CD4-positive, CD25-positive, alpha-beta regulatory T cell (primary cell): Measurements from ENCODE around the gene GLYR1. TPM values are rescaled to one million over a fixed set of nuclear protein-coding genes. Genes with fewer than 3 reads are reported as not detected.
"Not testable (repeated sequence)": the region's sequence is repeated elsewhere in the genome, so short reads cannot be mapped to it uniquely, and the experiment has no call there.

Source experiments
- ATAC-seq, 2 donors: fragments of 150-1000 bp; cut with Tn5 transposase; one replicate each; pipeline ENCODE4 v1.10.0; 2021; ENCODE audit warnings: low read depth in 2 of 2, moderate number of reproducible peaks in 2 of 2, moderate library complexity in 1 of 2
- DNase-seq, 3 donors: peaks; one replicate each; pipeline versions ENCODE4 v3.0.0 to v3.0.0-alpha.2; 2012 to 2022; ENCODE audit warnings: mixed read lengths in 1 of 3
- H3K27ac ChIP-seq: one replicate; pipeline ENCODE4 v1.7.0; 2013; ENCODE audit warnings: mild to moderate bottlenecking, low read length; ENCODE audit not compliant: insufficient read depth, poor library complexity, severe bottlenecking
- H3K27me3 ChIP-seq: one replicate; pipeline ENCODE4 v1.7.0; 2013; ENCODE audit warnings: low read length; ENCODE audit not compliant: control insufficient read depth, insufficient read depth
- H3K36me3 ChIP-seq: one replicate; pipeline ENCODE4 v1.7.0; 2013; ENCODE audit warnings: mild to moderate bottlenecking, low read length, moderate library complexity; ENCODE audit not compliant: control insufficient read depth, insufficient read depth
- H3K4me1 ChIP-seq: 2 replicates; pipeline ENCODE4 v1.7.0; 2013; ENCODE audit warnings: mild to moderate bottlenecking, low read length; ENCODE audit not compliant: insufficient read depth, control insufficient read depth, poor library complexity, severe bottlenecking
- H3K4me3 ChIP-seq: one replicate; pipeline ENCODE4 v1.7.0; 2013; ENCODE audit warnings: low read depth, mild to moderate bottlenecking, low read length, moderate library complexity
- H3K9me3 ChIP-seq, 2 experiments: 1 replicate in 1 of 2; 2 replicates in 1 of 2; pipeline ENCODE4 v1.7.0; 2013; ENCODE audit warnings: low read length in 2 of 2, mild to moderate bottlenecking in 1 of 2, moderate library complexity in 1 of 2; ENCODE audit not compliant: control insufficient read depth in 2 of 2
- H3K27ac Mint-ChIP-seq, 3 donors: one replicate each; pipeline ENCODE4 v1.8.0; 2020 to 2022; ENCODE audit warnings: mild to moderate bottlenecking in 3 of 3, mixed read lengths in 3 of 3, moderate library complexity in 2 of 3
- H3K27me3 Mint-ChIP-seq: one replicate; pipeline ENCODE4 v1.8.0; 2022; ENCODE audit warnings: mild to moderate bottlenecking, mixed read lengths
- H3K36me3 Mint-ChIP-seq: one replicate; pipeline ENCODE4 v1.8.0; 2020; ENCODE audit warnings: mixed read lengths
- H3K4me1 Mint-ChIP-seq, 4 donors: one replicate each; pipeline ENCODE4 v1.8.0; 2020 to 2022; ENCODE audit warnings: mixed read lengths in 4 of 4, mild to moderate bottlenecking in 1 of 4
- H3K4me3 Mint-ChIP-seq, 4 donors: one replicate each; pipeline ENCODE4 v1.8.0; 2020 to 2022; ENCODE audit warnings: mild to moderate bottlenecking in 4 of 4, mixed read lengths in 4 of 4, moderate library complexity in 3 of 4
- H3K9me3 Mint-ChIP-seq, 7 donors: one replicate each; pipeline ENCODE4 v1.8.0; 2020 to 2022; ENCODE audit warnings: mixed read lengths in 7 of 7, mild to moderate bottlenecking in 3 of 7, moderate library complexity in 2 of 7
- polyA plus RNA-seq, 4 donors: library from polyadenylated mRNA; unstranded; fragments of 300-500 nt; fragmentation: Illumina TruSeq; gene quantifications; one replicate each; pipeline ENCODE4 v1.2.3, GENCODE V29; 2021
- total RNA-seq: library from RNA; stranded (reverse); gene quantifications from one replicate; pipeline ENCODE4 v1.2.3, GENCODE V29; 2022

GLYR1 gene
- total RNA-seq, result 114 TPM
- polyA plus RNA-seq, result 10 to 100 TPM; 29.4 to 38.6 (median 33.2) TPM

- peaks cover 15% of the 10 kb centered on the region for H3K36me3 Mint-ChIP-seq
- H3K4me3 Mint-ChIP-seq, result peak within 1 kb of the TSS; percentile 90 to 97 (median 92)
- Histone ChIP-seq H3K4me3 (peak within 1 kb of the TSS; percentile 79), H3K27me3 (no peaks in the 10 kb centered on the region), H3K27ac (peak within 1 kb of the TSS; percentile 92), H3K9me3 (no peaks in the 10 kb centered on the region), H3K36me3 (peaks cover 23% of the 10 kb centered on the region), H3K4me1 (peaks cover 47% of the 10 kb centered on the region)
- no peaks in the 10 kb centered on the region for H3K27me3 Mint-ChIP-seq
- peak within 1 kb of the TSS; percentile 91 to 97 (median 94) for H3K27ac Mint-ChIP-seq
- peak; percentile 92 to 93 for ATAC-seq
- H3K9me3 Mint-ChIP-seq, result no peaks in the 10 kb centered on the region
- DNase-seq, result peak; percentile 98 to 99 (median 99)
- H3K4me1 Mint-ChIP-seq, result peaks cover 22 to 60% (median 50%) of the 10 kb centered on the region in 4 donors
Measured at GRCh38 chr16:4846901-4847773, at the start of gene GLYR1, which contains the start of gene UBN1. TSS of gene GLYR1 (minus strand) at chr16:4847288. CDS start at chr16:4847265, 23 bp downstream. TSS of gene UBN1 (plus strand) at chr16:4847481. CDS start at chr16:4852918, 5,437 bp downstream.

DNA sequence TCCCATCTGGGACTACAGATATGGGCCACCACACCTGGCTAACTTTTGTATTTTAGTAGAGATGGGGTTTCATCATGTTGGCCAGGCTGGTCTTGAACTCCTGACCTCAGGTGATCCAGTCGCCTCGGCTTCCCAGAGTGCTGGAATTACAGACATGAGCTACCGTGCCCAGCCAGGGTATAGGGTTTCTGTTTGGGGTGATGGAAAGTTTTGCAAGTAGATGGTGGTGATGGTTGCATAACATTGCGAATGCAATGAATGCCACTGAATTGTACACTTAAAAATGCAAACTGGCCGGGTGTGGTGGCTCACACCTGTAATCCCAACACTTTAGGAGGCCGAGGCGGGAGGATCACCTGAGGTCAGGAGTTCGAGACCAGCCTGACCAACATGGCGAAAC, 49.7 kb upstream of the GLYR1 start:
- H3K4me3 ChIP-seq, H3K9me3 Mint-ChIP-seq, H3K27ac Mint-ChIP-seq, H3K27me3 ChIP-seq, H3K36me3 ChIP-seq, DNase-seq, H3K4me1 Mint-ChIP-seq, H3K27ac ChIP-seq, H3K4me3 Mint-ChIP-seq, H3K9me3 ChIP-seq, ATAC-seq, H3K36me3 Mint-ChIP-seq, H3K4me1 ChIP-seq, H3K27me3 Mint-ChIP-seq: not testable (repeated sequence)

DNA sequence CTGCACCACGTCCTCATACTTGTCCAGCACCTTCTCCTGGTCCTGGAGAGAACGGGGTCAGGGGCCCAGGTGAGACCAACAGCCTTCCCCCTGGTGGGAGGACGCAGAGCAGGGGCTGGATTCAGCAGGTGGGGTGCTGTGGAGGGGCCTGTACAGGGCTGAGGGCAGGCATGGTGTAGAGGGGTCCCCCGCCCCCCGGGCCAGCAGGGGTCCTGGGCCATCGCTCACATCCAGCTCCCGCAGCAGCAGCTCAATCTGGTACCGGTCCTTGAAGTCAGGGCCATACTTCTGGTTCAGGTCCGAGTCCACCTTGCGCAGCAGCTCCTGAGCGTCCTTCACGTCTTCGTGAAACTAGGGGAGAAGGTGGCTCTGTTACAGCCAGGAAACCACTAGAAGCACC, 48.3 kb upstream of the GLYR1 start:
- Mint-ChIP-seq H3K36me3 (no peaks in the 10 kb centered on the region), H3K27ac (no peak overlapping the region), H3K9me3 (peaks cover 0 to 2% (median 0%) of the 10 kb centered on the region in 7 donors), H3K4me1 (no peaks in the 10 kb centered on the region), H3K4me3 (no peak overlapping the region), H3K27me3 (no peaks in the 10 kb centered on the region)
- DNase-seq (no peak), ATAC-seq (no peak)
- H3K9me3 ChIP-seq, result no peaks in the 10 kb centered on the region
- H3K27ac ChIP-seq, result no peak overlapping the region
- no peaks in the 10 kb centered on the region for H3K4me1 ChIP-seq
- H3K27me3 ChIP-seq, result no peaks in the 10 kb centered on the region
- no peak overlapping the region for H3K4me3 ChIP-seq
- H3K36me3 ChIP-seq, result no peaks in the 10 kb centered on the region

- ATAC-seq, result no peak
- H3K4me1 ChIP-seq, result no peaks in the 10 kb centered on the region
- H3K4me3 ChIP-seq, result no peak overlapping the region
- H3K36me3 ChIP-seq, result no peaks in the 10 kb centered on the region
- no peak for DNase-seq
- no peaks in the 10 kb centered on the region for H3K4me1 Mint-ChIP-seq
- no peaks in the 10 kb centered on the region for H3K9me3 ChIP-seq
- peaks cover 0 to 2% (median 0%) of the 10 kb centered on the region in 7 donors for H3K9me3 Mint-ChIP-seq
- no peak overlapping the region for H3K27ac ChIP-seq
- H3K27ac Mint-ChIP-seq, result no peak overlapping the region
- H3K36me3 Mint-ChIP-seq, result no peaks in the 10 kb centered on the region
- H3K27me3 ChIP-seq, result no peaks in the 10 kb centered on the region
- no peak overlapping the region for H3K4me3 Mint-ChIP-seq
- H3K27me3 Mint-ChIP-seq, result no peaks in the 10 kb centered on the region
Measured at GRCh38 chr16:4894276-4895150, 47.4 kb upstream of the GLYR1 start.

DNA sequence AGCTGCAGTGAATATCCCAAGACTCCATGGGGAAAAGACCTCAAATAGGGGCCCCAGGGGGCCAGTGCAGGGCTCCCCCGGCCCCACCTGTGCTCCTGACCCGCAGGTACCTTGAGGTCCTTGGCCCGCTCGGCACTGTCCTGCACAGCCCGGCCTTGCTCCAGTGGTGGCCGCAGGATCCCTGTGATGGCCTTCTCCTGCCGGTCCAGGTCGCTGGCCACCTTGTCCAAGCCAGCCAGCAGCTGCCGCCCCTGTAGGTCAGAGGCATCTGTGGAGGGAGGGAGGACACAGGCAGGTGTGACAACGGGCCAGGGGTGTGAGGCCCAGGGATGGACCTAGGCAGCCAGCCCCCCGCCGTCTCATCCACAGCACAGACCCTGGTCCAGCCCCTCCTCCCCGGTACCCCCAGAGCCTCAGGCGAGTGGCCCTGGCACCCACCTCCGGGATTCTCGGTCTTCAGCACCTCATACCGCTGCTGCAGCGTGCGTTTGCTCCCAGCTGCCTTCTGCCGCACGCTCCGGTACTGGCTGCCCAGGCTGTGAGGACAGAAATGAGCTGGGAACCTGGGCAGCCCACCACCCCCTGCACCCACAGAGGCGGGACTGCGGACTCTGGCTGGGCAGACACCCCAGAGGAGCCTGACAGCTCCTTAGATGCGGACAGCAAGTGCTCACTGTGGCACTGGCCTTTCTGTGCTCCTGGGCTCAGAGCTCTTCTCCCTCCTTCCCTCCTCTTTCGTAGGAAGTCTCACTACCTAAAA, 46.2 kb upstream of the GLYR1 start:
- Histone ChIP-seq H3K27ac (no peak overlapping the region), H3K4me3 (no peak overlapping the region), H3K27me3 (no peaks in the 10 kb centered on the region), H3K9me3 (no peaks in the 10 kb centered on the region), H3K4me1 (no peaks in the 10 kb centered on the region), H3K36me3 (no peaks in the 10 kb centered on the region)
- no peaks in the 10 kb centered on the region for H3K4me1 Mint-ChIP-seq
- H3K9me3 Mint-ChIP-seq, result peaks cover 0 to under 1% (median 0%) of the 10 kb centered on the region in 7 donors
- H3K36me3 Mint-ChIP-seq, result no peaks in the 10 kb centered on the region
- H3K27ac Mint-ChIP-seq, result no peak overlapping the region
- ATAC-seq (no peak), DNase-seq (no peak)
- H3K4me3 Mint-ChIP-seq, result no peak overlapping the region
- H3K27me3 Mint-ChIP-seq, result no peaks in the 10 kb centered on the region

- Histone ChIP-seq H3K36me3 (no peaks in the 10 kb centered on the region), H3K27me3 (no peaks in the 10 kb centered on the region), H3K9me3 (no peaks in the 10 kb centered on the region), H3K27ac (no peak overlapping the region), H3K4me3 (no peak overlapping the region), H3K4me1 (no peaks in the 10 kb centered on the region)
- Mint-ChIP-seq H3K27ac (no peak overlapping the region), H3K9me3 (no peaks in the 10 kb centered on the region), H3K36me3 (no peaks in the 10 kb centered on the region), H3K4me1 (no peaks in the 10 kb centered on the region), H3K27me3 (no peaks in the 10 kb centered on the region), H3K4me3 (no peak overlapping the region)
- ATAC-seq, result no peak
- DNase-seq, result no peak
Measured at GRCh38 chr16:4892361-4893102, 45.4 kb upstream of the GLYR1 start.

DNA sequence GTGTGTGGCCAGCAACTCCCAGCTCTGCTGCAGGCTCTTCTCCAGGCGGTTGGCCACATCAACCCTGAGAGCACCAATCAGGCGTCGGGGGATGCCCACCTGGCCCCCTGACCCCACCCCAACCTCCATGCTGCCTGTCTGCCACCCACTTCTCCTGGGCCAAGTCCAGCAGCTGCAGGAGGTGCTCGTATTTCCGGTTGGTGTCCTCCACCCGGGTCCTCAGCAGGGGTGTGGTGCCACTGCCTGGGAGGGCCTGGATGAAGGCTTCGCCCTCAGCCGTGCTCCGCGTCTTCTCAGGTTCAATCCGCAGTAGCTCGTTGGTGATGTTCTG, 44.8 kb upstream of the GLYR1 start:
- no peaks in the 10 kb centered on the region for H3K9me3 ChIP-seq
- no peak overlapping the region for H3K4me3 Mint-ChIP-seq
- no peak overlapping the region for H3K4me3 ChIP-seq
- H3K27ac ChIP-seq, result no peak overlapping the region
- no peaks in the 10 kb centered on the region for H3K4me1 ChIP-seq
- H3K36me3 Mint-ChIP-seq, result peaks cover 2% of the 10 kb centered on the region
- H3K27me3 ChIP-seq, result no peaks in the 10 kb centered on the region
- ATAC-seq, result no peak
- H3K27me3 Mint-ChIP-seq, result no peaks in the 10 kb centered on the region
- no peak for DNase-seq
- no peaks in the 10 kb centered on the region for H3K36me3 ChIP-seq
- H3K27ac Mint-ChIP-seq, result no peak overlapping the region
- H3K9me3 Mint-ChIP-seq, result no peaks in the 10 kb centered on the region
- no peaks in the 10 kb centered on the region for H3K4me1 Mint-ChIP-seq
